ENCODE measurements around the gene CFAP73. TPM values are rescaled to one million over a fixed set of nuclear protein-coding genes. Genes with fewer than 3 reads are reported as not detected.

Gene CFAP73
- total RNA-seq, 4 donors from 2014 or later: not detected

GRCh38 chr12:113146999-113147398 is 2.5 kb upstream of the CFAP73 start:
- TF ChIP-seq, protein P1, sequence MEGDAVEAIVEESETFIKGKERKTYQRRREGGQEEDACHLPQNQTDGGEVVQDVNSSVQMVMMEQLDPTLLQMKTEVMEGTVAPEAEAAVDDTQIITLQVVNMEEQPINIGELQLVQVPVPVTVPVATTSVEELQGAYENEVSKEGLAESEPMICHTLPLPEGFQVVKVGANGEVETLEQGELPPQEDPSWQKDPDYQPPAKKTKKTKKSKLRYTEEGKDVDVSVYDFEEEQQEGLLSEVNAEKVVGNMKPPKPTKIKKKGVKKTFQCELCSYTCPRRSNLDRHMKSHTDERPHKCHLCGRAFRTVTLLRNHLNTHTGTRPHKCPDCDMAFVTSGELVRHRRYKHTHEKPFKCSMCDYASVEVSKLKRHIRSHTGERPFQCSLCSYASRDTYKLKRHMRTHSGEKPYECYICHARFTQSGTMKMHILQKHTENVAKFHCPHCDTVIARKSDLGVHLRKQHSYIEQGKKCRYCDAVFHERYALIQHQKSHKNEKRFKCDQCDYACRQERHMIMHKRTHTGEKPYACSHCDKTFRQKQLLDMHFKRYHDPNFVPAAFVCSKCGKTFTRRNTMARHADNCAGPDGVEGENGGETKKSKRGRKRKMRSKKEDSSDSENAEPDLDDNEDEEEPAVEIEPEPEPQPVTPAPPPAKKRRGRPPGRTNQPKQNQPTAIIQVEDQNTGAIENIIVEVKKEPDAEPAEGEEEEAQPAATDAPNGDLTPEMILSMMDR (IDR thresholded peaks at IDR 0.05; ENCODE audit: low read depth): no peak

GRCh38 chr12:113151655-113152054 is 2.1 kb downstream of the CFAP73 start:
- TF ChIP-seq, protein P1 (IDR thresholded peaks at IDR 0.05; ENCODE audit: low read depth): no peak

GRCh38 chr12:113152196-113152834 is 2.8 kb downstream of the CFAP73 start:
- TF ChIP-seq, protein P1 (IDR thresholded peaks at IDR 0.05; ENCODE audit: low read depth): no peak

DNA sequence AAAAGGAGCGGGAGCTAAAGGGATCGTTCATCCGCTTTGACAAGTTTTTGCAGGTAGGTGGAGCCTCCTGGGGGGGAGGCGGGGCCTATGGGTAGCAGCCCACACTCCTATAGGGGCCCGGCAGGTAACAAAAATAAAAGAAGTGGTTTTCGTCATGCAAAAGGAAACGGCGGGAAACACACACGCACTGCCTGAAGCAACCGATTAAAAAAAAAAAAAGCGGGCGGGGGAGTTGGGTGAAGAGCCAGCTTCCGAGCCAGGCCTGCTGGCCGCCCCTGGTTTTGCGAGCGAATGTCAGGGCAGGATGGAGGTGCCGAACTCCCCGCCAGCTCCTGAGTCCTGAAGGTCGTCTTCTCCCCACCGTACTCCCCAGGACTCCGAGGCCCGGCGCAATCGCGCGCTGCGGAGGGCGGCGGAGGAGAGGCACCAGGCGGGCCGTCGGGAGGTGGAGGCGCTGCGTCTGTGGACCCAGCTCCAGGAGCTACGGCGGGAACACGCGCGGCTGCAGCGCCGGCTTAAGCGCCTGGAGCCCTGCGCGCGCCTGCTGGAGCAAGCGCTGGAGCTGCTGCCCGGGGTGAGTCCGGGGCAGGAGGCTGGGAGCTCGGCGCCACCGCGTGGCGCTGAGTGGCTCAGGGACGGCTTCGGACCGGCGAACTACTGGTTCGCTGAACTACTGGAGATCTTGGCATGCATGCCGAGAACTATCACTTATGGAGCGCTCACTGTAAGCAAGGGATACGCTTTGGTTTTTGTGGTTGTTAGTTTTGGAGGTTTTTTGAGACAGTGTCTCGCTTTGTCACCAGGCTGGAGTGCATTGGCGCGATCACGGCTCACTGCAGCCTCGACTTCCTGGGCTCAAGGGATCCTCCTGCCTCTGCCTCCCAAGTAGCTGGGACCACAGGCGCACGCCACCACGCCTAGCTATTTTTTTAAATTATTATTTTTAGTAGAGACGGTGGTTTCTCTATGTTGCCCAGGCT is 3.6 kb downstream of the CFAP73 start:
- TF ChIP-seq, protein P1 (IDR thresholded peaks at IDR 0.05; ENCODE audit: low read depth): no peak

GRCh38 chr12:113154351-113154973 is 4.9 kb downstream of the CFAP73 start:
- TF ChIP-seq, protein P1 (IDR thresholded peaks at IDR 0.05; ENCODE audit: low read depth): no peak

- TF ChIP-seq, protein P1 (IDR thresholded peaks at IDR 0.05; ENCODE audit: low read depth): no peak
Observed at GRCh38 chr12:113155060-113155459, 5.5 kb downstream of the CFAP73 start.

GRCh38 chr12:113155646-113156045 is 6.1 kb downstream of the CFAP73 start:
- TF ChIP-seq, protein P1 (IDR thresholded peaks at IDR 0.05; ENCODE audit: low read depth): no peak
